ENCODE results near the gene TRIM56.
"Not testable (repeated sequence)": the region's sequence is repeated elsewhere in the genome, so short reads cannot be mapped to it uniquely, and the experiment has no call there.

Gene TRIM56

GRCh38 chr7:101092266-101092905 lies 7.1 kb downstream of the TRIM56 start:
- DNase-seq: not testable (repeated sequence)

GRCh38 chr7:101093906-101094305 lies 8.6 kb downstream of the TRIM56 start:
- no peak for DNase-seq

GRCh38 chr7:101094376-101094775 lies 9.1 kb downstream of the TRIM56 start:
- DNase-seq: no peak

GRCh38 chr7:101094791-101095375 lies 9.6 kb downstream of the TRIM56 start:
- peak; percentile 28 for DNase-seq

- no peak for DNase-seq
Observed at GRCh38 chr7:101096331-101096956, 11.2 kb downstream of the TRIM56 start.

- DNase-seq: no peak
Observed at GRCh38 chr7:101096957-101097347, 11.7 kb downstream of the TRIM56 start.

GRCh38 chr7:101097561-101097960 lies 12.3 kb downstream of the TRIM56 start:
- DNase-seq: no peak

- DNase-seq: peak; percentile 75
Observed at GRCh38 chr7:101099969-101100781, 14.9 kb downstream of the TRIM56 start.

GRCh38 chr7:101100858-101101847 lies 15.9 kb downstream of the TRIM56 start:
- no peak for DNase-seq

GRCh38 chr7:101102026-101102425 lies 16.7 kb downstream of the TRIM56 start:
- no peak for DNase-seq

GRCh38 chr7:101103701-101104100 lies 18.4 kb downstream of the TRIM56 start:
- not testable (repeated sequence) for DNase-seq

- no peak for DNase-seq
Observed at GRCh38 chr7:101104193-101104713, 19.0 kb downstream of the TRIM56 start.

GRCh38 chr7:101104799-101105198 lies 19.5 kb downstream of the TRIM56 start:
- DNase-seq: no peak

- not testable (repeated sequence) for DNase-seq
Observed at GRCh38 chr7:101105248-101105647, 20.0 kb downstream of the TRIM56 start.

- DNase-seq: no peak
Observed at GRCh38 chr7:101106386-101106785, 21.1 kb downstream of the TRIM56 start.

GRCh38 chr7:101108330-101108857 lies 23.1 kb downstream of the TRIM56 start:
- DNase-seq: no peak

GRCh38 chr7:101108961-101109360 lies 23.7 kb downstream of the TRIM56 start:
- no peak for DNase-seq

- no peak for DNase-seq
Observed at GRCh38 chr7:101109368-101109767, 24.1 kb downstream of the TRIM56 start.

- no peak for DNase-seq
Observed at GRCh38 chr7:101111261-101111660, 26.0 kb downstream of the TRIM56 start.

- DNase-seq: no peak
Observed at GRCh38 chr7:101112233-101112632, 27.0 kb downstream of the TRIM56 start.

- not testable (repeated sequence) for DNase-seq
Observed at GRCh38 chr7:101113140-101113539, 27.9 kb downstream of the TRIM56 start.

- no peak for DNase-seq
Observed at GRCh38 chr7:101113836-101114235, 28.6 kb downstream of the TRIM56 start.

Data from activated naive CD4-positive, alpha-beta T cell treated with Interleukin-2 at 50 U/mL for 16 hours (primary cell).